NCI-H2107 (cell line): ENCODE results near the gene COL27A1.
"Not testable (repeated sequence)": the region's sequence is repeated elsewhere in the genome, so short reads cannot be mapped to it uniquely, and the experiment has no call there.

Experiments used
- DNase-seq: peaks from one replicate; lab custom pipeline; 2025; lab: John Stamatoyannopoulos, UW

COL27A1 gene

DNA sequence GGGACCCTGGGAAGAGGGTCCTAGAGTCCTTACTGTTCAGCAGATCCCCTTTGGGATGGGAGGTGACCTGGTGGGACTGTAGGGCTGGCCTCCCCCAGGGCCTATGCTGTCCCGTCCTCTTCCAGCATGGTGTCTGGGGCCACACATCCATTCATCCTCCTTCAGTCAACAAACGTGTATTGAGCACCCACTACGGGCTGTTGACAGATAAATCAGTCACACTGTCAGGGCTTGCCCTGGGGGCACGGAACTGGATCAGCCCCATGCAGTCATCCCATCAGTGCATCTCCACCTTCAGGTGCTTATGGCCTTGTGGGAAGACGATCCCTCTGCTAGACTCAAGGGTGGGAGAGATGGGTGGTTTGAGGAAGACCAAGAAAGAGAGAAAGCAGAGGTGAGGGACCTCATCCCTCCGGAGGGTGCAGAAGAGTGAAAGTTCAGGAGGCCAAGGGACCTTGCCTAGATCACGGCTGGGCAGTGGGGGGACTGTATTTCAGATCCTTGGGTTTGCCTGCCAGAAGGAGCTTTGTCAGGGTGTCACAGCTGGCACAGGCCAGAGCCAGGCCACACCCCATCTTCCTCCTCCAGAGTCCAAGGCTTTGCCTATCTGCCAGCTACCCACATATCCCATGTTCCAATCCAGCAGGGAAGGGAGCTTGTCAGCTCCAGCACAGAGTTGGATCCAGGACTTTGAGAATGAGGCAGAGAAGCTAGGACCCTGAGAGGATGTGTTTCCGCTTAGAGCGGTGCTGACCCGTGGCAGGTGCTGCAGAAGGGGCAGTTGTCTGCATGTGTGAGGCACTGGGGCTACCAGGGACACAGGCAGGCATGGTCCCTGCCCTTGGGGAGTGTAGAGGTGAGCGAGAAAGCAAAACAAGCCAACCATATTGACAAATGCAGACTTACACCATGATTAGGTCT is 30.5 kb downstream of the COL27A1 start:
- no peak for DNase-seq

- no peak for DNase-seq
These were observed 31.4 kb downstream of the COL27A1 start for GRCh38 chr9:114186605-114187289.

GRCh38 chr9:114187827-114188226 is 32.5 kb downstream of the COL27A1 start:
- DNase-seq: no peak

GRCh38 chr9:114189823-114190562 is 34.7 kb downstream of the COL27A1 start:
- no peak for DNase-seq

GRCh38 chr9:114190563-114190905 is 35.2 kb downstream of the COL27A1 start:
- no peak for DNase-seq

- not testable (repeated sequence) for DNase-seq
These were observed 36.1 kb downstream of the COL27A1 start for GRCh38 chr9:114191402-114191801.

GRCh38 chr9:114192539-114192938 is 37.2 kb downstream of the COL27A1 start:
- no peak for DNase-seq

DNA sequence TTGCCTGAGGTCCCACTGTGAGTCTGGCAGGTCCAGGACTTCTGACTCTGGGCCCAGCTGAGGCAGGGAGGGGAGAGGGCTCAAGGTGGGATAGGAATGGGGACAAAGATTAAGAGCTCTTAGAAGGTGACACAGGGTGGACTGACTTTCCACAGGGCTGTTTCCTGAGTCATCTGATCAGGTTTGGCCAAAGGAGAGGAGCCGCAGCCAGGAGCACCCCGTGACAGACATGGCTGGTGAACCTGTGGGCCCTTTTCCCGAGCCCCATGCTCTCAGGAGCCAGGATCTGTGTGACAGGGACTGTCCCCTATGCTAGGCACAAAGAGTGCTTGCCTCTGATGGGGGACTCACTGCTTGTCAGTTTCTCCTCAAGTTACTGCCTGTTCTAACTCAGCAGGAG is 37.8 kb downstream of the COL27A1 start:
- DNase-seq: no peak

GRCh38 chr9:114196117-114196516 is 40.8 kb downstream of the COL27A1 start:
- no peak for DNase-seq

- no peak for DNase-seq
These were observed 41.8 kb downstream of the COL27A1 start for GRCh38 chr9:114196979-114197622.

- no peak for DNase-seq
These were observed 43.1 kb downstream of the COL27A1 start for GRCh38 chr9:114198249-114199040.

DNA sequence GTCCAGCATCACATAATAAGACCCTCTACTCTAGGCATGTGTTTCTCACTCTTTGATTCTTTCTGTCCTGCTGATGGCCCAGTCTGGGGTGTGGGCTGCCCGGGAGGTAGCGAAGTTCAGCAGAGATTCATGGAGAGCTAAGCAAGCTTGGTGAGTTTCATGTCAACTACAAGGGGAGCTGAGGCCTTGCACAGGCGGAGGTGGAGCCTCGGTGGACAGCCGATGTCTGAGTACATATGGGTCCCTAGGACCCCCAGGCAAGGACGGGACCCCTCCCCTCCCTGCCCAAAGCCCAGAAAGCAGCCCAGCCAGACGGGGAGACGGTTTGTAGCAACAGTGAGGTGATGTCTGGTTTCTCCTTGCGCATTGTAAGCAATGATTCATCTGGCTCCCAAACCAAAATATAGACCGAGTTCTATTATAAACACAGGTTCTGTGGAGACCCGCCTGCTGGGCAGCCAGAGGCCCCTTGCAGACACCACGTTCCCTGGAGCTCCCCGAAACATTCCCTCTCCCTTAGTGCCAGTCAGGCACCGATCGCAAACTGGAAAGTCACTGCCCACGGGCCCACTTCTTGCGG is 45.5 kb downstream of the COL27A1 start:
- DNase-seq: no peak

GRCh38 chr9:114202396-114202795 is 47.1 kb downstream of the COL27A1 start:
- no peak for DNase-seq

DNA sequence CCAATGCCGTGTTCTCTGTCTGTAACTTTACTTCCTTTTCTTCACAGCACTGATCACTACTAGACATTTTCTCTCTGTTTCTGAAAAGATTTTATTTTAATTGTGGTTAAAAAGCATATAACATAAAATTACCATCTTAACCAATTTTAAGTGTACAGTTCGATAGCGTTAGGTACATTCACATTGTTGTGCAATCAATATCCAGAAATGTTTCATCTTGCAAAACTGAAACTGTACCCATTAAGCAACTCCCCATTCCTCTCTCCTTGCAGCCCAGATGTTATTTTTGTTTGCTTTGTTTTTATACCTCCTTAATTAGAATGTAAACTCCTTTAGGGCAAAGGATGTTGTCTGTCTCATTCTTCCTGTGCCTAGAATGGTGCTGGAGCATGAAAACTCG is 47.5 kb downstream of the COL27A1 start:
- no peak for DNase-seq

GRCh38 chr9:114203410-114204140 is 48.2 kb downstream of the COL27A1 start:
- DNase-seq: no peak

GRCh38 chr9:114204265-114204664 is 48.9 kb downstream of the COL27A1 start:
- no peak for DNase-seq

DNA sequence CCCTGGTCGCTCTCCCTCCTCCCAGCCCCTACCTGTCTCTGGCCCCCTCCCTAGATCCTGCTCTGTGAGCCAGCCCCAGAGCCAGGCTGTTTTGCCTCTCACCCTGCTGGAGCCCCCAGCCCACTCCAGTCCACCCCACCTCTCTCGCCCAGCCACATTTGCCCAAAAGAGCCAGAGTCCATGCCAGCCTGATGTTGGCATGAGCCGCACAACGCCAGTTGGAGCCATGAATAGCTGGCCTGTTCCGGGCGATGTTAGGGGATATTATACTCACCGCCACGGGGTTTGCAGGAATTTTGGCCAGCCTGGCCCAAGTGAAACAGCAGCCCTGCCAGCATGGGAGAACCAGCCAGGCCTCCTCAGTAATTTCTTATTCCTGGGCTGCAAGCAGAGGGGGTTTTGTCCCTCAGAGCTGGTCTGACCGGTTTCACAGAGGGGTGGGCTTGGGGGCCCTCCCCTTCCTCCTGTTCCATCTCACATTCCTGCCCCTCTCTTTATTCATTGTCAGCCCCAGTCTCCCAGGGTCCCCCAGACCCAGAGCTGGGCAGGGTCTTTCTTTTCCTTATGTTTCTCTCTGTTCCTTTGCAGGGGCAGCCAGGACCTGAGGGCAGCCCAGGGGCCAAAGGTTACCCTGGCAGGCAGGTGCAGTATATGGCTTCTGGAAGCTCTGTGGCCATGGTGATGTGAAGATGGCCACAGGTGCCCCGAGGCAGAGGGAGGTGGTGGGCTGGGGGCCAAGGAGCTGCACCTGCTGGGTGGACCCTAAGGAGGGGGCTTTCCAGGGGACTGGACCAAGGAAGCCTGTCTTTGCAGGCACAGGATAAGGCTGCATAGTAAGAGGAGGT is 50.1 kb downstream of the COL27A1 start:
- DNase-seq: no peak

DNA sequence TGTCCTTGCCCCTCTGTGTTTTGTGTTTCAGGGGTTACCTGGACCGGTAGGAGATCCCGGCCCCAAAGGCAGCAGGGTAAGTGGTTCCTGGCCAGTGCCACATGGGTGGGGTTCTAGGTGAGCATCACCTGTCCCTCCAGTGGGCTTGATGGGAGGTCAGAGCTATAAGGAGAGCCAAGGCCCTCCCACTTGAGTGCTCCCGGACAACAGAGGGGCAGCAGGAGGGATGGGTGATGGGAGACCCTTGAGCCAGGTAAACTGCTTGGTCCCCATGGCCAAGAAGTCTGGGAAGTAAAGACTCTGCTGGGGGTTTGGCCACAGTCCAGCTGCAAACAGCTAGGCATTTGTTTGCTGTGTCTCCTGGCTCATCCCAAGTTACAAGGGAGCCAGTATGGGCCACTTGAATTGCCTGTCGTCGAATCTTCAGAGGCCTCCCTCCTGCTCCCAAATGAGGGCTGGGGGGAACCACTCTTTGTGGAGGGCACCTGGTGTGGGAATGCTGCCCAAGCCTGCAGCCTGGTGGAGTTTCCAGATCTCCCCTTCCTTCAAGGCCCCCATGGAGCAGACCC is 51.0 kb downstream of the COL27A1 start:
- no peak for DNase-seq
